SK-N-SH treated with all-trans-retinoic acid at 6 μM for 48 hours (cell line): ENCODE data around the gene SMAD6.

Source experiments
- ATAC-seq: fragments of 200-7000 bp; cut with Tn5 transposase; 3 replicates; pipeline ENCODE4 v1.9.1; 2020; ENCODE audit warnings: mild to moderate bottlenecking, moderate library complexity
- ARNTL ChIP-seq: fragments of 450-650 bp; formaldehyde crosslinking; IDR thresholded peaks from 2 replicates; pipeline ENCODE4 v1.5.0; 2020; ENCODE audit warnings: low read depth, mild to moderate bottlenecking, moderate library complexity, borderline replicate concordance
- BACH2 ChIP-seq: fragments of 250-450 bp; sonication (Bioruptor Pico); IDR thresholded peaks from 2 replicates; pipeline ENCODE4 v1.9.0; 2021; ENCODE audit warnings: mild to moderate bottlenecking, borderline replicate concordance
- ESRRG ChIP-seq: fragments of 250-450 bp; sonication (Bioruptor Pico); IDR thresholded peaks from 2 replicates; pipeline ENCODE4 v1.6.1; 2021; ENCODE audit warnings: mild to moderate bottlenecking
- GLIS3 ChIP-seq: fragments of 250-450 bp; sonication (Bioruptor Pico); IDR thresholded peaks from 2 replicates; pipeline ENCODE4 v1.5.0; 2020; ENCODE audit warnings: mild to moderate bottlenecking, moderate library complexity
- ISL1 ChIP-seq: fragments of 250-450 bp; sonication (Bioruptor Pico); IDR thresholded peaks from 2 replicates; pipeline ENCODE4 v2.1.2; 2022; ENCODE audit warnings: mild to moderate bottlenecking, moderate library complexity
- OSR1 ChIP-seq: fragments of 250-450 bp; sonication (Bioruptor Pico); IDR thresholded peaks from 2 replicates; pipeline ENCODE4 v1.8.0; 2022; ENCODE audit warnings: moderate library complexity, mild to moderate bottlenecking, inconsistent platforms
- PPARA ChIP-seq: fragments of 250-450 bp; sonication (Bioruptor Pico); IDR thresholded peaks from 2 replicates; pipeline ENCODE4 v1.5.0; 2020; ENCODE audit warnings: mild to moderate bottlenecking, borderline replicate concordance
- RARB ChIP-seq: fragments of 250-450 bp; sonication (Bioruptor Pico); IDR thresholded peaks from 2 replicates; pipeline ENCODE4 v1.8.0; 2021; ENCODE audit warnings: mild to moderate bottlenecking, moderate library complexity
- SNAI2 ChIP-seq: fragments of 250-450 bp; sonication (Bioruptor Pico); IDR thresholded peaks from 2 replicates; pipeline ENCODE4 v1.5.0; 2020; ENCODE audit warnings: mild to moderate bottlenecking, moderate library complexity
- TCF4 ChIP-seq: fragments of 250-450 bp; sonication (Bioruptor Pico); IDR thresholded peaks from 2 replicates; pipeline ENCODE4 v1.8.0; 2021; ENCODE audit warnings: mild to moderate bottlenecking, moderate library complexity, borderline replicate concordance
- ZC3H10 ChIP-seq: fragments of 250-450 bp; sonication (Bioruptor Pico); IDR thresholded peaks from 2 replicates; pipeline ENCODE4 v1.5.1; 2021; ENCODE audit warnings: mild to moderate bottlenecking, moderate library complexity
- ZFP3 ChIP-seq: fragments of 250-450 bp; sonication (Bioruptor Pico); IDR thresholded peaks from 2 replicates; pipeline ENCODE4 v1.5.0; 2020; ENCODE audit warnings: mild to moderate bottlenecking, moderate library complexity
- ZFP30 ChIP-seq: fragments of 450-650 bp; formaldehyde crosslinking; IDR thresholded peaks from 2 replicates; pipeline ENCODE4 v1.5.0; 2022; ENCODE audit warnings: mild to moderate bottlenecking, moderate library complexity
- ZNF565 ChIP-seq: fragments of 450-650 bp; formaldehyde crosslinking; conservative IDR thresholded peaks from 2 replicates; pipeline ENCODE4 v1.5.0; 2020; ENCODE audit warnings: low read depth, mild to moderate bottlenecking, moderate library complexity
- ZNF70 ChIP-seq: fragments of 450-650 bp; formaldehyde crosslinking; IDR thresholded peaks from 2 replicates; pipeline ENCODE4 v1.5.0; 2020; ENCODE audit warnings: mild to moderate bottlenecking, moderate library complexity
- ZNF8 ChIP-seq: fragments of 450-650 bp; formaldehyde crosslinking; IDR thresholded peaks from 2 replicates; pipeline ENCODE4 v1.5.0; 2020; ENCODE audit warnings: mild to moderate bottlenecking, moderate library complexity
- TF ChIP-seq, protein P1 (sequence below): fragments of 250-450 bp; sonication (Bioruptor Pico); IDR thresholded peaks from 2 replicates; pipeline ENCODE4 v1.8.0; 2021; ENCODE audit warnings: low read depth, mild to moderate bottlenecking, moderate library complexity, borderline replicate concordance
- TF ChIP-seq, protein P2 (sequence below): fragments of 250-450 bp; sonication (Bioruptor Pico); IDR thresholded peaks from 2 replicates; pipeline ENCODE4 v1.5.1; 2020; ENCODE audit warnings: low read depth, mild to moderate bottlenecking, moderate library complexity
- TF ChIP-seq, protein P3 (sequence below): fragments of 250-450 bp; sonication (Bioruptor Pico); IDR thresholded peaks from 2 replicates; pipeline ENCODE4 v1.8.0; 2020; ENCODE audit warnings: mild to moderate bottlenecking, moderate library complexity, borderline replicate concordance
- TF ChIP-seq, protein P4 (sequence below): fragments of 250-450 bp; sonication (Bioruptor Pico); IDR thresholded peaks from 2 replicates; pipeline ENCODE4 v1.5.0; 2020; ENCODE audit warnings: mild to moderate bottlenecking, moderate library complexity

The SMAD6 gene

DNA sequence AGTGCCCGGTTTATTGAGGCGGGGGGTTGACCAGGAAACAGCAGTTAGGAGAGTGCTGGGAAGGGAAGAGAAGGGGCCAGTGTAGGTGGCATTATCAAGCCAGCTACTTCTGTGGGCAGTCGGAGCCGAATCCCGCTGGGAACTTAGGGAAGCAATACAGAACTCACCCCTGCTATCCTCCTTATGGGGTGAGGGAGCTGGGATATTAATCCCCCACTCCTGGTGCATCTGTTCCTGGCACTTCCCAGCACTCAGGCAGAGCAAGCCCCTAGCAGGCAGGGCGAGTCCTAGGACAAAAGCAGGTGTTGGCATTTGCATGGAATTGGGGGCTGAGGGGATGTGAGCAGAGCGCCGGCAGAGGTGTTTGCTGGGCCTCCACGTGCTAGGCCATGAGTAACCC, 48.6 kb downstream of the SMAD6 start:
- no peak for TF ChIP-seq ZNF8 (CRISPR knock-in tag)
- TF ChIP-seq OSR1 (CRISPR knock-in tag): no peak

DNA sequence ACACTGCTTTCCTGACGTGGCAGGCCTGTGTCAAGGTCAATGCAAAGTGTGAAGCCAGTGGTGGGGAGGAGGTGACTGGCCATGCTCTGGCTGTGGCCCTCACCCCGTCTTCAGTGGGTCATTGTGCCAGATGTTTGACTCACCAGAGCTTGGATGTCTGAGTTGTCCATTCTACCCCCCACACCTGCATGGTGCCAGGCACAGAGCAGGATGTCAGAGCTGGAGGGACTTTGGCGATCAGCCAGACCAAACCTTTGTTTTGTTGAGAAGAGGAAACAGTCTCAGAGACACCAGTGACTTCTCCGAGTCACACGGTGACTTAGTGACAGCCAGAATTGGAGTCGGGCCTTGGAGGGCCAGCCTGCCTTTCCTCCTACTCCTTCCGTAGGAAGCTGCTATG, 49.5 kb downstream of the SMAD6 start:
- TF ChIP-seq ZC3H10 (CRISPR knock-in tag) (no peak), ZFP30 (no peak), OSR1 (CRISPR knock-in tag) (no peak), BACH2 (CRISPR knock-in tag) (no peak), PPARA (CRISPR knock-in tag) (no peak), SNAI2 (CRISPR knock-in tag) (no peak), ZNF70 (CRISPR knock-in tag) (no peak), ESRRG (CRISPR knock-in tag) (no peak), ISL1 (CRISPR knock-in tag) (no peak)
- TF ChIP-seq, protein P1, sequence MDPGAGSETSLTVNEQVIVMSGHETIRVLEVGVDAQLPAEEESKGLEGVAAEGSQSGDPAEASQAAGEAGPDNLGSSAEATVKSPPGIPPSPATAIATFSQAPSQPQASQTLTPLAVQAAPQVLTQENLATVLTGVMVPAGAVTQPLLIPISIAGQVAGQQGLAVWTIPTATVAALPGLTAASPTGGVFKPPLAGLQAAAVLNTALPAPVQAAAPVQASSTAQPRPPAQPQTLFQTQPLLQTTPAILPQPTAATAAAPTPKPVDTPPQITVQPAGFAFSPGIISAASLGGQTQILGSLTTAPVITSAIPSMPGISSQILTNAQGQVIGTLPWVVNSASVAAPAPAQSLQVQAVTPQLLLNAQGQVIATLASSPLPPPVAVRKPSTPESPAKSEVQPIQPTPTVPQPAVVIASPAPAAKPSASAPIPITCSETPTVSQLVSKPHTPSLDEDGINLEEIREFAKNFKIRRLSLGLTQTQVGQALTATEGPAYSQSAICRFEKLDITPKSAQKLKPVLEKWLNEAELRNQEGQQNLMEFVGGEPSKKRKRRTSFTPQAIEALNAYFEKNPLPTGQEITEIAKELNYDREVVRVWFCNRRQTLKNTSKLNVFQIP (CRISPR knock-in tag): no peak
- TF ChIP-seq, protein P2, sequence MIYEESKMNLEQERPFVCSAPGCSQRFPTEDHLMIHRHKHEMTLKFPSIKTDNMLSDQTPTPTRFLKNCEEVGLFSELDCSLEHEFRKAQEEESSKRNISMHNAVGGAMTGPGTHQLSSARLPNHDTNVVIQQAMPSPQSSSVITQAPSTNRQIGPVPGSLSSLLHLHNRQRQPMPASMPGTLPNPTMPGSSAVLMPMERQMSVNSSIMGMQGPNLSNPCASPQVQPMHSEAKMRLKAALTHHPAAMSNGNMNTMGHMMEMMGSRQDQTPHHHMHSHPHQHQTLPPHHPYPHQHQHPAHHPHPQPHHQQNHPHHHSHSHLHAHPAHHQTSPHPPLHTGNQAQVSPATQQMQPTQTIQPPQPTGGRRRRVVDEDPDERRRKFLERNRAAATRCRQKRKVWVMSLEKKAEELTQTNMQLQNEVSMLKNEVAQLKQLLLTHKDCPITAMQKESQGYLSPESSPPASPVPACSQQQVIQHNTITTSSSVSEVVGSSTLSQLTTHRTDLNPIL (CRISPR knock-in tag): no peak
- TF ChIP-seq, protein P3, sequence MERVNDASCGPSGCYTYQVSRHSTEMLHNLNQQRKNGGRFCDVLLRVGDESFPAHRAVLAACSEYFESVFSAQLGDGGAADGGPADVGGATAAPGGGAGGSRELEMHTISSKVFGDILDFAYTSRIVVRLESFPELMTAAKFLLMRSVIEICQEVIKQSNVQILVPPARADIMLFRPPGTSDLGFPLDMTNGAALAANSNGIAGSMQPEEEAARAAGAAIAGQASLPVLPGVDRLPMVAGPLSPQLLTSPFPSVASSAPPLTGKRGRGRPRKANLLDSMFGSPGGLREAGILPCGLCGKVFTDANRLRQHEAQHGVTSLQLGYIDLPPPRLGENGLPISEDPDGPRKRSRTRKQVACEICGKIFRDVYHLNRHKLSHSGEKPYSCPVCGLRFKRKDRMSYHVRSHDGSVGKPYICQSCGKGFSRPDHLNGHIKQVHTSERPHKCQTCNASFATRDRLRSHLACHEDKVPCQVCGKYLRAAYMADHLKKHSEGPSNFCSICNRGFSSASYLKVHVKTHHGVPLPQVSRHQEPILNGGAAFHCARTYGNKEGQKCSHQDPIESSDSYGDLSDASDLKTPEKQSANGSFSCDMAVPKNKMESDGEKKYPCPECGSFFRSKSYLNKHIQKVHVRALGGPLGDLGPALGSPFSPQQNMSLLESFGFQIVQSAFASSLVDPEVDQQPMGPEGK: no peak
- no peak for ATAC-seq

More for the DNA sequence above, 48.6 kb downstream of the SMAD6 start:
- no peak for ATAC-seq

DNA sequence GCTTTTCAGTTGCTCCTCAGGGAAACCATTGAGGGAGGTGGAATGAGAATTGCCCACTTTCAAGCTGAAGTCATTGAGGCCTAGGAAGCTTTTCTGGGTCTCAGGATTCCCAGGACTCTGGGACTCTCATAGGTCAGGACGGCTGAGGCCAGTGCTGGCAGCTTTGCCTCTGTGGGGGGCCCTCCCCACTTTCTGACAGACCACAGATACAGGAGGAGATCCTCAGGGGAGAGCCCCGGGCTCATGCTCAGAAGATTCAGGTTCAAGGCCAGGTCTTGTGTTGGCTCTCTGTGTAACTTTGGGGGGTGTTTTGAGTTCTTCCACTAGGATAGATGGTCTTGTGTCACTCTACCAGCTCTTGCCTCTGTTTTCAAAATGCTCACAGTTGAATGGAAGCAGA, 50.0 kb downstream of the SMAD6 start:
- ATAC-seq: no peak
- TF ChIP-seq ESRRG (CRISPR knock-in tag) (no peak), SNAI2 (CRISPR knock-in tag) (no peak), ISL1 (CRISPR knock-in tag) (no peak), TCF4 (CRISPR knock-in tag) (no peak), GLIS3 (CRISPR knock-in tag) (no peak), ZNF70 (CRISPR knock-in tag) (no peak), RARB (CRISPR knock-in tag) (no peak)
- TF ChIP-seq, protein P4, sequence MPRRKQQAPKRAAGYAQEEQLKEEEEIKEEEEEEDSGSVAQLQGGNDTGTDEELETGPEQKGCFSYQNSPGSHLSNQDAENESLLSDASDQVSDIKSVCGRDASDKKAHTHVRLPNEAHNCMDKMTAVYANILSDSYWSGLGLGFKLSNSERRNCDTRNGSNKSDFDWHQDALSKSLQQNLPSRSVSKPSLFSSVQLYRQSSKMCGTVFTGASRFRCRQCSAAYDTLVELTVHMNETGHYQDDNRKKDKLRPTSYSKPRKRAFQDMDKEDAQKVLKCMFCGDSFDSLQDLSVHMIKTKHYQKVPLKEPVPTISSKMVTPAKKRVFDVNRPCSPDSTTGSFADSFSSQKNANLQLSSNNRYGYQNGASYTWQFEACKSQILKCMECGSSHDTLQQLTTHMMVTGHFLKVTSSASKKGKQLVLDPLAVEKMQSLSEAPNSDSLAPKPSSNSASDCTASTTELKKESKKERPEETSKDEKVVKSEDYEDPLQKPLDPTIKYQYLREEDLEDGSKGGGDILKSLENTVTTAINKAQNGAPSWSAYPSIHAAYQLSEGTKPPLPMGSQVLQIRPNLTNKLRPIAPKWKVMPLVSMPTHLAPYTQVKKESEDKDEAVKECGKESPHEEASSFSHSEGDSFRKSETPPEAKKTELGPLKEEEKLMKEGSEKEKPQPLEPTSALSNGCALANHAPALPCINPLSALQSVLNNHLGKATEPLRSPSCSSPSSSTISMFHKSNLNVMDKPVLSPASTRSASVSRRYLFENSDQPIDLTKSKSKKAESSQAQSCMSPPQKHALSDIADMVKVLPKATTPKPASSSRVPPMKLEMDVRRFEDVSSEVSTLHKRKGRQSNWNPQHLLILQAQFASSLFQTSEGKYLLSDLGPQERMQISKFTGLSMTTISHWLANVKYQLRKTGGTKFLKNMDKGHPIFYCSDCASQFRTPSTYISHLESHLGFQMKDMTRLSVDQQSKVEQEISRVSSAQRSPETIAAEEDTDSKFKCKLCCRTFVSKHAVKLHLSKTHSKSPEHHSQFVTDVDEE (CRISPR knock-in tag): no peak

DNA sequence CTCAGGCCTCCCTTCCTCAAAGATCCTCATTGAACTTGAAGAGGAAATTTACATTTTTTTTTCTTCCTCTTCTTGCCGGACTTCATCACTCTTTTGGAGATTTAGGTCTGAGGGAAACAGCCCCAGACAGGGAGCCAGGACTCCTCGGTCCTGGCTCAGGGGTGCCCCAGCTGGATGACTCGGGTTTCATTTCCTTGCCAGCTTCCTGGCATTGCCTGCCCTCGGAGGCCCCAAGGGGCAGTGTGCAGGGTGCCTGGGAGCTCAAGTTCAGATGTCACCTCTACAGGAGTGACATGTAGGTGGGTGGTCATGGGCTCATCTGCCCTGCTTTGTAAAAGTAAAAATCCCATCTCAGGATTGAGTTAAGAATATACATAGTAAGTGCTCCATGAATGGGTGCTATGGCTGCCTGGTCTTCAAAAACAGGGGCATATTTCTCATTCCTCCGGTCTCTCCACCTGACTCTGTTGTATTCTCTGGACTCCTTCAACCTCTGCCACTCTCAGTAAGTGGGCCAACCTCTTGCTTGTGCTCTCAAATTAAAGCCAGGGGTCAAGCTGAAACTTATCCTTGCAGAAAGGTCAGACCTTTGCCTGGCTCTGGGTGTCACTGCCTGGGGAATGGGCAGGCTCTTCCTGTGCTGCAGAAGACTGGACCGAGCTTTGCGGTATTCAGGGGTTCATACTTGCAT, 51.8 kb downstream of the SMAD6 start:
- no peak for TF ChIP-seq PPARA (CRISPR knock-in tag)
- TF ChIP-seq RARB (CRISPR knock-in tag): no peak
- TF ChIP-seq ESRRG (CRISPR knock-in tag): no peak
- TF ChIP-seq ARNTL: no peak
- TF ChIP-seq ZFP3 (CRISPR knock-in tag): no peak
- TF ChIP-seq GLIS3 (CRISPR knock-in tag): no peak
- TF ChIP-seq ZC3H10 (CRISPR knock-in tag): no peak
- no peak for TF ChIP-seq ZFP30
- no peak for TF ChIP-seq BACH2 (CRISPR knock-in tag)
- no peak for ATAC-seq

DNA sequence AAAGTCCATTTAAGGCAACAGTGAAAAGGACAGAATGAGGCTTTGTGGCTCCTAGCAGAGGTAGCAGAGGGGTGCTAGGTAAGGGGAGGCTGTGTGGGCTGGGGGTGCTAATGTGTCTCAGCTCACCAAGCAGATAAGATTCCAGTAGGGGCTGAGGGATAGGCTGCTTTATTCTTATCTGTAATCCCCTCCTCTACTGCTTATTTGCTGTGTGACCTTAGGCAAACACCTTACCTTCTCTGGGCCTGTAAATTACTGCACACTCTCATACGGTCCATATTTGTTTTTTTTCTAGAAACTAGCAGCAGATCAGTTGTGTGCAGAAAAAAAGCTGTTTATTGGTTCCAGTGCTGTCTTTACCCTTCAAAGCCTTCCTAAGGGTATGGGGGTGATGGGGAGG, 52.8 kb downstream of the SMAD6 start:
- TF ChIP-seq, protein P3: no peak
- TF ChIP-seq, protein P1 (CRISPR knock-in tag): no peak
- TF ChIP-seq ISL1 (CRISPR knock-in tag): no peak
- no peak for TF ChIP-seq ZNF565 (CRISPR knock-in tag)
- TF ChIP-seq ZFP30: no peak
- no peak for TF ChIP-seq PPARA (CRISPR knock-in tag)
- no peak for TF ChIP-seq GLIS3 (CRISPR knock-in tag)
- TF ChIP-seq ESRRG (CRISPR knock-in tag): no peak
- no peak for TF ChIP-seq ZFP3 (CRISPR knock-in tag)
- TF ChIP-seq, all 23 proteins: peak for 0
- ATAC-seq: no peak
